Fibroblast of mammary gland (primary cell): ENCODE data around the gene MMP24OS.
A peak's percentile ranks its signal among the peaks of the same experiment; 100 is the strongest.

Experiments used
- DNase-seq: peaks from one replicate; pipeline ENCODE4 v3.0.0-alpha.2; 2010; ENCODE audit warnings: low read depth
- H3K4me3 ChIP-seq: 2 replicates; pipeline ENCODE4 v1.5.1; 2011; ENCODE audit warnings: low read depth, mild to moderate bottlenecking, low read length, moderate library complexity; ENCODE audit not compliant: control insufficient read depth
- TF ChIP-seq, protein P1 (sequence below): conservative IDR thresholded peaks from 2 replicates; pipeline ENCODE4 v1.5.1; 2011; ENCODE audit warnings: low read depth, low read length, inconsistent platforms; ENCODE audit not compliant: control insufficient read depth, insufficient read depth

The MMP24OS gene

DNA sequence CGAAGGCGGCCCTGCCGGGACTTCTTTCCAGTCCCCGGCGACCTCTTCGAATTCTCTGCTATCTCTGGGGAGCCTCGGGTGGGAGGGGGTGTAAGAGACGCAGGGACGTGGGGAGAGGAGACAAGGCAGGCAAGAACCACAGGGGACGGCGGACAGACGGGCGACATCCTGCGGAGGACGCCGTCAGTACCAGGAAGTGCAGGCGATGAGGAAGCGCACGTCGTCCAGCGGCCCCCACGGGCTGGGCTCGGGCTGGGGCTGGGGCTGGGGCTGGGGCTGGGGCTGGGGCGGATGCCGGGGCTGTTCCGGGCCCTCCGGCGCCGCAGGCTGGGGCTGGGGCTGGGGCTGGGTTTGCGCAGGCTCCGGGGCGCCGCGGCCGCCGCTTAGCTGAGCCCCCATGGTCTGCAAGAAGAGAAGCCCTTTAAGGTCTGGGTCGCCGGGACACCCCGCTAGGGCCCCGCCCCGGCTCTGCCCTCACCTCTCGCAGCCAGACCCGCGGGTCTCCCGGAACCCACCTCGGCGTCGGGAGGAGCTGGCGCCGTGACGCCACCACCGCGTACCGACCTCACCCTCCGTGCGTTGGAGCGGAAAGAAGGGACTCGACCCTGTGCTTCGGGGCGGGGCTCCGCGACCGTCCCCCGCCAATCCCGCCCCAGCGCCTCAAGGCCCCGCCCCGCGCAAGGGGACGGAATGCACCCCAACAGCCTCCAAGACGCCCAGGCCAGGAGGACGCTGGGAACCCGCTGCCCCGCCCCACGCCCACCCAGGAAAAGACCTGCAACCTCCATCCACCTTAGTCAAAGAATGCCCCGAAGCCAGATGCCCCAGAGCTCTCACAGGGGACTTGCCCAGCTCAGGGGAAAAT lies at the start of gene MMP24OS:
MMP24OS (minus strand) TSS at position 592 of the 865 bp plus-strand sequence; CDS start at position 399, 193 bp downstream.
- TF ChIP-seq, protein P1, sequence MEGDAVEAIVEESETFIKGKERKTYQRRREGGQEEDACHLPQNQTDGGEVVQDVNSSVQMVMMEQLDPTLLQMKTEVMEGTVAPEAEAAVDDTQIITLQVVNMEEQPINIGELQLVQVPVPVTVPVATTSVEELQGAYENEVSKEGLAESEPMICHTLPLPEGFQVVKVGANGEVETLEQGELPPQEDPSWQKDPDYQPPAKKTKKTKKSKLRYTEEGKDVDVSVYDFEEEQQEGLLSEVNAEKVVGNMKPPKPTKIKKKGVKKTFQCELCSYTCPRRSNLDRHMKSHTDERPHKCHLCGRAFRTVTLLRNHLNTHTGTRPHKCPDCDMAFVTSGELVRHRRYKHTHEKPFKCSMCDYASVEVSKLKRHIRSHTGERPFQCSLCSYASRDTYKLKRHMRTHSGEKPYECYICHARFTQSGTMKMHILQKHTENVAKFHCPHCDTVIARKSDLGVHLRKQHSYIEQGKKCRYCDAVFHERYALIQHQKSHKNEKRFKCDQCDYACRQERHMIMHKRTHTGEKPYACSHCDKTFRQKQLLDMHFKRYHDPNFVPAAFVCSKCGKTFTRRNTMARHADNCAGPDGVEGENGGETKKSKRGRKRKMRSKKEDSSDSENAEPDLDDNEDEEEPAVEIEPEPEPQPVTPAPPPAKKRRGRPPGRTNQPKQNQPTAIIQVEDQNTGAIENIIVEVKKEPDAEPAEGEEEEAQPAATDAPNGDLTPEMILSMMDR, result peak; percentile 16
- H3K4me3 ChIP-seq, result peak within 1 kb of the TSS; percentile 79
- DNase-seq, result peak; percentile 81

DNA sequence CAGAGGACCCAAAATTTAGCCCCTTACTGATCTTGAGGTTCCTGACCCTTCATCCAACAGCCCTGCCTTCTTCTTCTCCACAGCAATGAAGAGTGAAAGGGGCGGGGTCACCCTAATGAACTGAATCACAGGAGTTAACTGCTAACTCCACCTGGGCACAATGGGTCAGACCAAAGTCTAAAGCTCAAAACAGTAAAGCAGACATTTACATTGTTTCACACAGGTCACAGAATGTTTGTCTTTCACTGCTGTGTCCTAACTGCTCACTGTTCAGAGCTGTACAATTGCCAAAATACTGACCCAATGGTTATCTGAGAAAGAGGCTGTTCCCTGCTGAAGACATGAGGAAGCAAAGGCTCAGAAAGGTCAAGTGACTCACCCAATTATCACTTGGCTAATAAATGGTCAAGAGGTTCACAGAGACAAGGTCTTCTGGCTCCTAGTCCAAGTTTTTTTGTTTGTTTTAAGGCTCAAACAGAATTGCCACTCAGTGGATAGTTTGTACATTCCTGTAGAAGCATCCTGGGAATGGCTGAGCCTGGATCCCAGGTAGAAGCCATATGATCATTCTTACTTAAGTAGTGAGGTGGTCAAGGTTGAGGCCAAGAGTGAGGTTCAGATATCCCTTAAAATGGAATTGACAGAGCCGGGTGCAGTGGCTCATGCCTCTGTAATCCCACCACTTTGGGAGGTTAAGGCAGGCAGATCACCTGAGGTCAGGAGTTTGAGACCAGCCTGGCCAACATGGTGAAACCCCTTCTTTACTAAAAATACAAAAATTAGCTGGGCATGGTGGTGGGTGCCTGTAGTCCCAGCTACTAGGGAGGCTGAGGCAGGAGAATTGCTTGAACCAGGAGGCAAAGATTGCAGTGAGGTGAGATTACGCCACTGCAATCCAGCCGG lies 49.4 kb upstream of the MMP24OS start:
- DNase-seq, result peak; percentile 77
- TF ChIP-seq, protein P1, result no peak
- no peak overlapping the region for H3K4me3 ChIP-seq

DNA sequence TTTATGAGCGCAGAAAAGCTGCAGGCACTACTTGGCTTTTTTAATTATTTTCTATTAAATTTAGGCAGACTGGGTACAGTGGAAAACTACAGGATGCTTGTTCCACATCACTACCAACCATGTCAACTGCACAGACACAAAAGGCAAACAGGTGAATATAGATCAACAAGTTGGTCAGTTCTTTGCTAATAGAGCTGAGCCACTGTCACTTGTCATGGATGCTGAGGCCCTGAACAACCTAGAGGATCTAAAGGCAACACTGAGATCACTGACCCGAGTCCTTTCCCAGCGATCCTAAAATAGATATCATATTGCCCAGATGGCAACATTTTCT lies 48.8 kb upstream of the MMP24OS start:
- no peak overlapping the region for H3K4me3 ChIP-seq
- no peak for DNase-seq
- TF ChIP-seq, protein P1, result no peak

DNA sequence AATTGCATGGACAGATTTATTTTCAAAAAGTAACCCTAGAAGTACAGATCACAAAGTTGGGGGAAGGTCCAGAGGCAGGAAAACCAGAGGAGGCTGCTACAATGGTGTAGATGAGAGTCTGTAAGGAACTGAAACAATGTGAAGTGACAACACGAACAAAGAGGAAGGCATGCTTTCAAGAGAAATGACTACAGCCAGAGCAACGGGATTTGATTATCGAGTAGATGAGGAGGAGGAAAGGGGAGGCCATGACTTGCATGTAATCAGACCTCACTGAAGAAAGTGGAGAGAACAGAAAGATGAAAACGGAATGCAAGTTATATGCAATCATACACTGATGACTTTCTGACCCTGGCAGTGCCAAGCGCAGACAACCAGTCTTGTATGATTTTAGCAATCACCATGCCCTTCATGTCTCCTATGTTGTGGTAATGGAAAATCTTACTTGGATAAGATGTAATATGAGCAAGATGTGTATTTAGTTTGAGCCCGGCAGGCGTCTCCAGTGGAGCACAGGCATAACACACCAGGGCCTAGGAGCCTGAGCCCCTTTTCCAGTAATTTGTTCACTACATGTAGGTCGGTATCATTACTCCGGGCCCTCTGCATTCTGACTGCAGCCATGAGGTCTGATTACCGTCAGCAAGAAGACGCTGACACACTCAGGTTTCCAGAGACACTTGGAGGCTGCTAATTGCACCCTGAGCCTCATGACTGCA lies 48.3 kb upstream of the MMP24OS start:
- DNase-seq, result no peak
- TF ChIP-seq, protein P1, result no peak
- no peak overlapping the region for H3K4me3 ChIP-seq

DNA sequence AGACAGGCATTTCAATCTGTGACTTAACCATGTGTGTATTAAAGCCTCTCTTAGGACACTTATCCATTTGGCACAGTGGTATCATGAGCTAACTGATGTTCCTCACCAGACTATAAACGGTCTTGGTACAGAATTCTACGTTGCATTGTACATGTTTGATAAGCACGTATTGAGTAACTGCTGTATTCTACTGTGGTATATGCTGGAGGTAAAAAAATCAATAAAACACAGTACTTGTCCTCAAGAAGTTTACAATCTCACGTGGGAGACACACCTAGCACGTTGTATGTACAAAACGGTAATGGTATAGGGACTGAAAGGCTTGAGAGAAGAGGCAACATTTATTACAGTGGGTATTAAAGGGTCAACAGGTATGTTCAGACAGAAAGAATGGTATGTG lies 47.5 kb upstream of the MMP24OS start:
- TF ChIP-seq, protein P1, result no peak
- no peak overlapping the region for H3K4me3 ChIP-seq
- no peak for DNase-seq

DNA sequence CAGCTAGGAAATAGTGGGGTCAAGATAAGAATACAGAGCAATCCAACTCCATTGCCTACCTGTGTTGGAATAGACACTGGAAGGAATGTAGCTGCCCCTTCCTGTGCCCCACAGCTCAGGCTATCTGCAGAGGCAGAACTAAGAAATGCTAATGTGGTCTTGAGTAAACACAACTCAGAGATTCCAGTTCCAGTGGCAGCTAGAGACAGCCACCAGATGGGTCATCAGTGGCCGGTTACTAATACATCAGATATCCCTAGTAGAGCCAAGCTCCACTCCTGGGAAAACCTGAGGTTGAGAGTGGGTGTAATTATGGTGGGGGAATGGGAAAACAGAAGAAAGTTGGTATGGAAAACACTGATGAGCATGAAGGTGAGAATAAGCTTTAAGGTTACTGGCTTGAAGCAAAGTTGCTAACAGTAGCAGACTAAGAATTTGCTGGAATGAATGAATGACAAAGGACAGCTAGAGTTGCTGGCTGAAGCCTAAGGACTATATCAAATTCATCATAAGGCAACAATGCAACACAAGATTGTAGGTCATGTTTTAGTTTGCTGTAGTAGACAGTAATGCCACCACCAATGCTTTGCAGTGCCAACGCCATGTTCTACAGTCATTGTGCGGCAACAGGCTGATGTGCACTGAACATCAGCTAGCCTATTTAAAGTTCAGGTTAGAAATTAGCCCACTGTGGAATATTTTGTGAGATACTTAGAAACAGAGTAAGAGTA lies 42.6 kb upstream of the MMP24OS start:
- no peak overlapping the region for H3K4me3 ChIP-seq
- DNase-seq, result peak; percentile 83
- TF ChIP-seq, protein P1, result no peak
